Suprapubic skin (tissue), 4 donors: Measurements from ENCODE around the gene CACNA2D3. TPM values are rescaled to one million over a fixed set of nuclear protein-coding genes. Genes with fewer than 3 reads are reported as not detected.

Experiments used
- DNase-seq, 2 donors: peaks; one replicate each; pipeline ENCODE4 v3.0.0-alpha.2; 2019; ENCODE audit warnings: low spot score in 2 of 2
- H3K27ac ChIP-seq: fragments of 200-600 bp; sonication (generic); one replicate; pipeline ENCODE4 v1.5.1; 2019
- H3K27me3 ChIP-seq: fragments of 200-600 bp; sonication (generic); one replicate; pipeline ENCODE4 v1.5.1; 2019
- H3K36me3 ChIP-seq: fragments of 200-600 bp; sonication (generic); one replicate; pipeline ENCODE4 v1.5.1; 2019
- H3K4me1 ChIP-seq: fragments of 200-600 bp; sonication (generic); one replicate; pipeline ENCODE4 v1.5.1; 2019
- H3K4me3 ChIP-seq: fragments of 200-600 bp; sonication (generic); one replicate; pipeline ENCODE4 v1.5.1; 2019; ENCODE audit warnings: mild to moderate bottlenecking
- H3K9me3 ChIP-seq: fragments of 200-600 bp; sonication (generic); one replicate; pipeline ENCODE4 v1.5.1; 2019
- EP300 ChIP-seq: sonication (generic); formaldehyde crosslinking; IDR thresholded peaks from one replicate; pipeline ENCODE4 v1.6.1; 2017; ENCODE audit warnings: antibody characterized with exemption
- POLR2A ChIP-seq, 2 donors: fragments of 450-650 bp; IDR thresholded peaks; one replicate each; pipeline ENCODE4 v1.6.1; 2017; ENCODE audit warnings: antibody characterized with exemption in 2 of 2, mild to moderate bottlenecking in 2 of 2, moderate library complexity in 2 of 2
- POLR2AphosphoS5 ChIP-seq, 3 donors: sonication (generic); formaldehyde crosslinking; IDR thresholded peaks; one replicate each; pipeline ENCODE4 v1.6.1; 2017; ENCODE audit warnings: antibody characterized with exemption in 3 of 3
- WGBS: methylation state at CpG from one replicate; pipeline ENCODE4 v1.1.5; 2018; 5-methylcytosine and 5-hydroxymethylcytosine counted together
- total RNA-seq, 4 donors: library from RNA; depleted of rRNA; stranded (reverse); fragments of >200 nt; gene quantifications; one replicate each; pipeline ENCODE4 v1.1.0, GENCODE V29; 2016
- TF ChIP-seq, protein P1 (sequence below), 2 donors: fragments of 200-600 bp in 1 of 2; fragments of 450-650 bp in 1 of 2; sonication (generic) in 1 of 2; IDR thresholded peaks; one replicate each; pipeline ENCODE4 v1.5.1; 2016 to 2019; ENCODE audit warnings: antibody characterized with exemption in 2 of 2, mild to moderate bottlenecking in 1 of 2, moderate library complexity in 1 of 2

The CACNA2D3 gene
- total RNA-seq, 4 donors from 2014 or later: 0.42 to 2.8 (median 0.95) TPM

DNA sequence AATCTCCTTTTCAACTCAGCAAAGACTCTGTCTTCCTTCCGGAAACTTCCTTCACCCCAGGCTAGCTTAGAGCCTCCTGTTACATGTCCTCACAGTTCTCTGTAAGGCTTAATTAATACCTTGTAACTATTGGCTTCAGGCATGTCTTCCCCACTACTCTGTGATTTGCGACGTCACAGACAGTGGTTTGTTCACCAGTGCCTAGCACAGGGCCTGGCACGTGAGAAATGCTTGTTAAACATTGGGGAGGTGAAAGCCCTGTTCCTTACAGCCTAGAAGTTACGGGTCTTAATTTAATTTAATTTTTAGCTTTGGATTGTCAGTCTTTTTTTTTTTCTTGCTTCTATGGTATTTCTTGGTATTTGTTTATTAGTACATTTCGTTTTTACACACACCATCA is 36.4 kb upstream of the CACNA2D3 start:
- H3K9me3 ChIP-seq: no peaks in the 10 kb centered on the region
- H3K27me3 ChIP-seq: peaks cover 42% of the 10 kb centered on the region
- no peak for DNase-seq
- H3K4me3 ChIP-seq: no peak overlapping the region
- H3K27ac ChIP-seq: no peak overlapping the region
- WGBS: 49% methylated on average over 6 of the region's 6 CpGs
- TF ChIP-seq POLR2A (IDR thresholded peaks at IDR 0.05): no peak
- no peak for TF ChIP-seq EP300
- TF ChIP-seq POLR2AphosphoS5 (IDR thresholded peaks at IDR 0.05): no peak
- TF ChIP-seq, protein P1, sequence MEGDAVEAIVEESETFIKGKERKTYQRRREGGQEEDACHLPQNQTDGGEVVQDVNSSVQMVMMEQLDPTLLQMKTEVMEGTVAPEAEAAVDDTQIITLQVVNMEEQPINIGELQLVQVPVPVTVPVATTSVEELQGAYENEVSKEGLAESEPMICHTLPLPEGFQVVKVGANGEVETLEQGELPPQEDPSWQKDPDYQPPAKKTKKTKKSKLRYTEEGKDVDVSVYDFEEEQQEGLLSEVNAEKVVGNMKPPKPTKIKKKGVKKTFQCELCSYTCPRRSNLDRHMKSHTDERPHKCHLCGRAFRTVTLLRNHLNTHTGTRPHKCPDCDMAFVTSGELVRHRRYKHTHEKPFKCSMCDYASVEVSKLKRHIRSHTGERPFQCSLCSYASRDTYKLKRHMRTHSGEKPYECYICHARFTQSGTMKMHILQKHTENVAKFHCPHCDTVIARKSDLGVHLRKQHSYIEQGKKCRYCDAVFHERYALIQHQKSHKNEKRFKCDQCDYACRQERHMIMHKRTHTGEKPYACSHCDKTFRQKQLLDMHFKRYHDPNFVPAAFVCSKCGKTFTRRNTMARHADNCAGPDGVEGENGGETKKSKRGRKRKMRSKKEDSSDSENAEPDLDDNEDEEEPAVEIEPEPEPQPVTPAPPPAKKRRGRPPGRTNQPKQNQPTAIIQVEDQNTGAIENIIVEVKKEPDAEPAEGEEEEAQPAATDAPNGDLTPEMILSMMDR (IDR thresholded peaks at IDR 0.05): no peak
- H3K4me1 ChIP-seq: peaks cover 5% of the 10 kb centered on the region
- no peaks in the 10 kb centered on the region for H3K36me3 ChIP-seq

DNA sequence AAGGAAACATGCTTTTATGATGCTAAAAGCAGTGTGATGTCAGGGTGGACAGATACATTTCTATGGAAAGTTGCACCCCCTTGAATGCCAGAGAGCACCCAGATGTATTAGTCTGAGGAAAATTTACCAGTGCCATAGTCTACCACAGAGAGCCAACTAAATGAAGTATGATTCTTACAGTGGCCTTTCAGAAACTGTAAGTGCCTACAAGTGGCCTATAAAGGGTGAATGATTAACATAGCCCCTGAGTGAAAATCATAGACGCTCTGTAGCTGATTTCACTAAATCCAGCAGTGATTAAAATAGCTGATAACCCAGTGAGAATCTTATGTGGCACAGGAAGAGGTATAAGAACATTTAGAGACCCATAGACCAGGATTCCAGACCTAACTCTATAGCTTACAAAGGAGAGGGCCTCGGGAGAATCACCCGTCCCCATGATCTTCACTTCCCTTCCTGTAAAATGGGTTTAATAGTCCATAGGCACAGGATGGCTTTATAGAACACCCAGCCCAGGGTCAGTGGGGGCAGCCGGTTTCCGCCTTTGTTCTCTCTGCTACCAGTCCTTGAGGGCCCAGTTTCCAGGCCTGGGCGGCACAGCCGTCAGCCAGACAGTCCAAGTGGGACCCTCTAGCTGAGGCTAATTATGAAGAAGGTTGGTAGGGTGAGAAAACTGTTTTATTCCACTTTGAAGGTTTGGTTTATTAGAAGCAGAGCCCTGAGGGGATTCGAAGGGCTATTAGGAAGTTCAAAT is 35.5 kb upstream of the CACNA2D3 start:
- WGBS: 90% methylated on average over 8 of the region's 8 CpGs
- H3K4me1 ChIP-seq: peaks cover 5% of the 10 kb centered on the region
- TF ChIP-seq EP300 (no peak), POLR2AphosphoS5 (IDR thresholded peaks at IDR 0.05) (no peak), POLR2A (IDR thresholded peaks at IDR 0.05) (no peak)
- TF ChIP-seq, protein P1 (IDR thresholded peaks at IDR 0.05): no peak
- no peak overlapping the region for H3K4me3 ChIP-seq
- no peak overlapping the region for H3K27ac ChIP-seq
- no peaks in the 10 kb centered on the region for H3K36me3 ChIP-seq
- peaks cover 42% of the 10 kb centered on the region for H3K27me3 ChIP-seq
- H3K9me3 ChIP-seq: no peaks in the 10 kb centered on the region
- DNase-seq: no peak

DNA sequence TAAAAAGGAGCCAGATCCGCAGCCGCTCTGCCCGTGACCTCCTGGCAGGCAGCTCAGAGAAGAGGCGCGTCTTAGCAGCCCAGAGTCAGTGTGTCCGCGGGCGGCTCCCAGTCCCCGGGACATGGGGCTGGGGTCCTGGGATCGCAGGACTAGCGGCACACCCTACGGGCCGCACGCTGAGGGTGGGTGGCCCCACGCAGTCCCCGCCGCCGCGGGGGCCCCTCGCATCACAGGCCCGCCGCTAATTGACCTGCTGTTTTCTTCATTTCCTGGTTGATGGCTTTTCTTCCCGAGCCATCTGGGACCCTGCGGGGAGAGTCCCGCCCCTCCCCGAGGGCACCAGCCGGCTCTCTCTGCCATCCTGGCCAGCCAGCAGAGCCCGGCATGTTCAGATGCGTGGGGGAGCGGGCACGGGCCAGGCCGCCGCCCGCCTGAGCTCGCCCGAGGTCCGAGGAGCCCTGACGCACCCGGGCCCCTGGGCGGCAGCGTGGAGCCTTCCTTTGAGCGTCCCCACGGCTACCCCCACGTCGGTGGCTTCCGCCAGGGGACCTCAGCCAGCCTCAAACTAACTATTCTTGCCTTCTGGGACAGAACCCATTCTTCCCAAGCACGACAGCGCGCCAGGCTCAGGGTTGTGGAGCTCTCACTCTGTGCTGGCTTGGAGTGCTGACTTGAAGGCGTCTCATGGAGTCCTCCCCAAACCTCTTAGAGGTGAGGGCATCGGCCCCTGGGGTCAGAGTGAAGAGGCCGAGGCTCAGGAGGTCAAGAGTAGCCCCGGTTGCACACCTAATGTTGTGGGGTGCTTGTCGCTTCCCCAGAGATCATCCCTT is 34.6 kb upstream of the CACNA2D3 start:
- Histone ChIP-seq H3K4me3 (peak overlapping the region; percentile 39), H3K4me1 (peaks cover 5% of the 10 kb centered on the region), H3K36me3 (no peaks in the 10 kb centered on the region), H3K27ac (no peak overlapping the region), H3K27me3 (peaks cover 42% of the 10 kb centered on the region), H3K9me3 (no peaks in the 10 kb centered on the region)
- DNase-seq: no peak
- TF ChIP-seq, protein P1 (IDR thresholded peaks at IDR 0.05): no peak
- TF ChIP-seq POLR2AphosphoS5 (IDR thresholded peaks at IDR 0.05): no peak
- no peak for TF ChIP-seq EP300
- TF ChIP-seq POLR2A (IDR thresholded peaks at IDR 0.05): no peak
- WGBS: 22% methylated on average over 40 of the region's 54 CpGs

DNA sequence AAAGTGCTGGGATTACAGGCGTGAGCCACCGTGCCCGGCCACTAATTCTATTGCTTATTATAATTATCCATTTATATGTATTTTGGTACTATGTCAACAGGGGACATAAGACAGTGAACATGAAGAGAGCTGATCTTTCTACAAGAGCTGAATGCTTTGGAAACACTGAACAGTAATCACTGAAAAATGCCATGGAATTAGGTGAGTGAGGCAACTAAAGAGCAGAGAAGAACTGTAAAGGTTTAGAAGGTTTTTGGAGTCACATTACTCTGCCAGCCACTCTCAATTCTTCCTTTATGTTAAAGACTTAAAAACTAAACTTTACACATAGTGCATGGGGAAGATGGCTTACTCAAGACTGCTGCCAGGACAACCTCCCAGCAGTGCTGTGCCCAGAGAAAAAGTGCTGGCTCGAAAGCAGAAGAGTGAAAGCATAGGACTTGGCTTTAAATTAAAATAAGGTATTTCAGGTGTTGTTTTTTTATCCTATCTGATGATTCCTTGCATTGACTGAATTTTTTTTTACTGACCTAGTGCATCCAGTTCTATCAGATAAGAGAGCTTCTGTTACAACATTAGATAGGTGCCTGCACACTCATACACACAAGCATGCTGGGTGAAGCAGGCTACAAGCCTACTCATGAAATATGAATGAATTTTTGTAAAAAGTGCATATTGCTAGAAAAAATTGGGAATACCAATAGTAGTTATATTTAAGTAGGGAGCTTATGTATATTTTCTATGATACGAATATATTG is 28.7 kb upstream of the CACNA2D3 start:
- TF ChIP-seq POLR2AphosphoS5 (IDR thresholded peaks at IDR 0.05): no peak
- no peak for TF ChIP-seq POLR2A (IDR thresholded peaks at IDR 0.05)
- TF ChIP-seq EP300: no peak
- TF ChIP-seq, protein P1 (IDR thresholded peaks at IDR 0.05): no peak
- no peaks in the 10 kb centered on the region for H3K4me1 ChIP-seq

More for the DNA sequence above, 28.7 kb upstream of the CACNA2D3 start:
- no peaks in the 10 kb centered on the region for H3K9me3 ChIP-seq
- no peak overlapping the region for H3K27ac ChIP-seq
- H3K36me3 ChIP-seq: no peaks in the 10 kb centered on the region
- no peak overlapping the region for H3K4me3 ChIP-seq
- no peak for DNase-seq
- 70% methylated on average over 5 of the region's 5 CpGs for WGBS
- H3K27me3 ChIP-seq: peaks cover 4% of the 10 kb centered on the region
